NT2/D1 (cell line): Measurements from ENCODE around the gene CPT2.

ENCODE experiments used
- SUZ12 ChIP-seq: IDR thresholded peaks from 2 replicates; pipeline ENCODE4 v1.6.1; 2011; ENCODE audit not compliant: insufficient read length, insufficient read depth; ENCODE audit errors: extremely low read depth
- YY1 ChIP-seq: IDR thresholded peaks from 2 replicates; pipeline ENCODE4 v1.6.1; 2011; ENCODE audit not compliant: insufficient read length, insufficient read depth
- ZNF274 ChIP-seq: IDR thresholded peaks from 2 replicates; pipeline ENCODE4 v1.6.1; 2011; ENCODE audit warnings: mild to moderate bottlenecking, low read depth, low read length

- TF ChIP-seq ZNF274 (no peak), YY1 (no peak), SUZ12 (no peak)
Observed at GRCh38 chr1:53148123-53148522, 48.5 kb upstream of the CPT2 start.
